Measurements from ENCODE around the gene LY6G6D.

LY6G6D gene

DNA sequence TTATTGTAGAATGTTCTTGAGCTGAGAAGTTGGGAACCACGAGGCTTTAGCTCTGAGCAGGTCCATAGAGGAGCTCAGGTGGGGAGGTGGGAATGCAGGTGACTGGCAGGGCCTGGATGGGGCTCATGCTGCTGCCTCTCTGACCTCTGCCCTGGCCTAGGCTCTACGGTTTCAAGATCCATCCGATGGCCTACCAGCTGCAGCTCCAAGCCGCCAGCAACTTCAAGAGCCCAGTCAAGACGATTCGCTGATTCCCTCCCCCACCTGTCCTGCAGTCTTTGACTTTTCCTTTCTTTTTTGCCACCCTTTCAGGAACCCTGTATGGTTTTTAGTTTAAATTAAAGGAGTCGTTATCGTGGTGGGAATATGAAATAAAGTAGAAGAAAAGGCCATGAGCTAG is 45.5 kb upstream of the LY6G6D start, which contains the start of gene LY6G5B:
TSS of gene LY6G5B (plus strand) at position 301 of the 400 bp plus-strand sequence. CDS start 975 bp downstream, outside the sequence.
- Histone ChIP-seq H3K4me3 (ENCODE audit: low read length) (no peak within 1 kb of the TSS), H3K27me3 (ENCODE audit: low read depth, low read length) (no peaks in the 10 kb centered on the region), H4K20me1 (ENCODE audit: insufficient read depth, low read length) (no peaks in the 10 kb centered on the region), H3K36me3 (replicated peaks; ENCODE audit: low read depth, low read length) (peaks cover 25% of the 10 kb centered on the region), H3K4me2 (ENCODE audit: low read length) (no peak within 1 kb of the TSS), H3K9ac (ENCODE audit: low read length) (no peak within 1 kb of the TSS), H3K79me2 (ENCODE audit: low read length) (peaks cover 27% of the 10 kb centered on the region), H3K4me1 (ENCODE audit: low read length) (peaks cover 5% of the 10 kb centered on the region), H3K9me3 (ENCODE audit: insufficient read depth, low read length) (peaks cover 3% of the 10 kb centered on the region; the same call in 1 of the 2 replicates), H2AFZ (ENCODE audit: low read depth, low read length) (no peak within 1 kb of the TSS), H3K27ac (ENCODE audit: low read length) (no peak within 1 kb of the TSS)
- TF ChIP-seq EZH2phosphoT487 (IDR thresholded peaks at IDR 0.05; ENCODE audit: low read depth), result no peak
- TF ChIP-seq, protein P1, sequence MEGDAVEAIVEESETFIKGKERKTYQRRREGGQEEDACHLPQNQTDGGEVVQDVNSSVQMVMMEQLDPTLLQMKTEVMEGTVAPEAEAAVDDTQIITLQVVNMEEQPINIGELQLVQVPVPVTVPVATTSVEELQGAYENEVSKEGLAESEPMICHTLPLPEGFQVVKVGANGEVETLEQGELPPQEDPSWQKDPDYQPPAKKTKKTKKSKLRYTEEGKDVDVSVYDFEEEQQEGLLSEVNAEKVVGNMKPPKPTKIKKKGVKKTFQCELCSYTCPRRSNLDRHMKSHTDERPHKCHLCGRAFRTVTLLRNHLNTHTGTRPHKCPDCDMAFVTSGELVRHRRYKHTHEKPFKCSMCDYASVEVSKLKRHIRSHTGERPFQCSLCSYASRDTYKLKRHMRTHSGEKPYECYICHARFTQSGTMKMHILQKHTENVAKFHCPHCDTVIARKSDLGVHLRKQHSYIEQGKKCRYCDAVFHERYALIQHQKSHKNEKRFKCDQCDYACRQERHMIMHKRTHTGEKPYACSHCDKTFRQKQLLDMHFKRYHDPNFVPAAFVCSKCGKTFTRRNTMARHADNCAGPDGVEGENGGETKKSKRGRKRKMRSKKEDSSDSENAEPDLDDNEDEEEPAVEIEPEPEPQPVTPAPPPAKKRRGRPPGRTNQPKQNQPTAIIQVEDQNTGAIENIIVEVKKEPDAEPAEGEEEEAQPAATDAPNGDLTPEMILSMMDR (IDR thresholded peaks at IDR 0.05; ENCODE audit: low read depth, low read length), result no peak

DNA sequence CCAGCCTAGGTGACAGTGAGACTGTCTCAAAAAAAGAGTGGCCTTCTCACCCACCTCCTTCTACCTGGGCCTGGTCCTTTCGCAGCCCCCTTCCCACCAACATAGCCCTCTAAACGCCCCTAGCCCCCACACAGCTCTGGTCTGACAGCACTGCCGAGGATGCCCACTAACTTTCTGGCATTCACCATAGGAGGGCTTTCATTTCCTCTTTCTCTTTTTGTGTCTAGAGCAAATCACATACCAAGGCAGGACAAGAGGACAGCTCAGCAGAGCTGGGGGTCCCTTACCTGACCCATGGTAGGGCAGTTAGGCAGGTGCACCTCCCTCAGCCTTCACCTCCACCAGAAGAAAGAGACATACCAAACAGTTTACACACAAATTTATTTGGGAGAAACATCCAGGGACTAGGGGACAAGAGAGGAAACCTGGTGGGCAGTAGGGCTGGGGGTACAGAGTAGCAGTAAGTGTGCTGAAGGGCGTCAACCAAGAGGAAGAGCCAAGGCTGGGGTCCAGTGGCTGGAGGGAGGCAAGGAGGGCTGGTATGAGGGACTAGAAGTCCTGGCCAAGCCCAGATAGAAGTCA is 38.7 kb upstream of the LY6G6D start:
- Histone ChIP-seq H3K79me2 (ENCODE audit: low read length) (no peaks in the 10 kb centered on the region), H3K4me3 (ENCODE audit: low read length) (no peak overlapping the region), H3K27ac (ENCODE audit: low read length) (no peak overlapping the region), H3K36me3 (replicated peaks; ENCODE audit: low read depth, low read length) (peaks cover 4% of the 10 kb centered on the region), H3K27me3 (ENCODE audit: low read depth, low read length) (no peaks in the 10 kb centered on the region), H3K4me2 (ENCODE audit: low read length) (peak overlapping the region; percentile 37), H3K4me1 (ENCODE audit: low read length) (peaks cover 17% of the 10 kb centered on the region), H3K9me3 (ENCODE audit: insufficient read depth, low read length) (no peaks in the 10 kb centered on the region), H4K20me1 (ENCODE audit: insufficient read depth, low read length) (no peaks in the 10 kb centered on the region), H3K9ac (ENCODE audit: low read length) (no peak overlapping the region), H2AFZ (ENCODE audit: low read depth, low read length) (no peak overlapping the region)
- TF ChIP-seq, protein P1 (IDR thresholded peaks at IDR 0.05; ENCODE audit: low read depth, low read length), result no peak
- no peak for TF ChIP-seq EZH2phosphoT487 (IDR thresholded peaks at IDR 0.05; ENCODE audit: low read depth)

DNA sequence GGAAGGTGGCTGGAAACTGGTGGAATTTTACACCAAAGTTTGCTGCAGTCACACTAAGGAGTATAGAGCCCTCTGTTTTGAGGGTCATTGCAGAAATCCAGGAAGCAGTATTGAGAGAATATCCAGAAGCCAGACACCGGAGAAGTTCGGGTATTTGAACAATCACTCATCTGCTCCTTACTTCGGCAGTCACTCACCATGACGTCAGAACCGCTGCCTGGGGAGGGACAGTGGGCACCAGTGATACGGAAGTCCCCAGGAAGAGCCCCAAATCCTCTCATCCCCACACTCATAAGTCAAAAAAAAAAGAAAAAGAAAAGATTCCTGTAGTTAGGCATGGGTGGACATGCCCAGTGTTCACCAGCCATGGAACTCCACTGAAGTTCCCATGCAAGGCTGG is 38.2 kb upstream of the LY6G6D start:
- Histone ChIP-seq H3K27ac (ENCODE audit: low read length) (no peak overlapping the region), H3K79me2 (ENCODE audit: low read length) (no peaks in the 10 kb centered on the region), H2AFZ (ENCODE audit: low read depth, low read length) (no peak overlapping the region), H3K4me3 (ENCODE audit: low read length) (no peak overlapping the region), H3K27me3 (ENCODE audit: low read depth, low read length) (no peaks in the 10 kb centered on the region), H3K4me2 (ENCODE audit: low read length) (peak overlapping the region; percentile 37), H3K4me1 (ENCODE audit: low read length) (peaks cover 17% of the 10 kb centered on the region), H3K36me3 (replicated peaks; ENCODE audit: low read depth, low read length) (peaks cover 3% of the 10 kb centered on the region), H3K9me3 (ENCODE audit: insufficient read depth, low read length) (no peaks in the 10 kb centered on the region), H4K20me1 (ENCODE audit: insufficient read depth, low read length) (no peaks in the 10 kb centered on the region), H3K9ac (ENCODE audit: low read length) (no peak overlapping the region)
- TF ChIP-seq EZH2phosphoT487 (IDR thresholded peaks at IDR 0.05; ENCODE audit: low read depth), result no peak
- TF ChIP-seq, protein P1 (IDR thresholded peaks at IDR 0.05; ENCODE audit: low read depth, low read length), result no peak

DNA sequence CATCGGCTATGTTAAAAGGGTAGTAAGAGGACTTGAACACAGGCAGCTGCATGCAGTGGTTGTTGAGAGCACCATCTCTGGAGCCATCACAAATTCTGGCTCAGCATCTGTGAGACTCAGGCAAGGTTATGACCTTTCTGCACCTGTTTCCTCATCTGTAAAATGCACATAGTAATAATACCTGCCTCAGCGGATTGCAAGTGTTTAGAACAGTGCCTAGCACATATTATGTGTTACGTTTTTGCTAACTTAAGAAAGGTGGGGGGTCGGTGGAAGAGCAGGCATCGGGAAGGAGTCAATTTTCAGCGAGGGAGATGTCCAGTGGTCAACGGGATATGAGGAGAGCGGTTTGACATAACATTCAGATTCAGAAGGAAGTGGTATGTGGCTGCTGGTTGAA is 37.2 kb upstream of the LY6G6D start:
- H3K4me1 ChIP-seq (ENCODE audit: low read length), result peaks cover 17% of the 10 kb centered on the region
- no peaks in the 10 kb centered on the region for H4K20me1 ChIP-seq (ENCODE audit: insufficient read depth, low read length)
- no peaks in the 10 kb centered on the region for H3K27me3 ChIP-seq (ENCODE audit: low read depth, low read length)
- H3K4me2 ChIP-seq (ENCODE audit: low read length), result no peak overlapping the region
- no peak overlapping the region for H3K9ac ChIP-seq (ENCODE audit: low read length)
- TF ChIP-seq, protein P1 (IDR thresholded peaks at IDR 0.05; ENCODE audit: low read depth, low read length), result no peak
- no peak for TF ChIP-seq EZH2phosphoT487 (IDR thresholded peaks at IDR 0.05; ENCODE audit: low read depth)
- H3K27ac ChIP-seq (ENCODE audit: low read length), result no peak overlapping the region
- H3K36me3 ChIP-seq (replicated peaks; ENCODE audit: low read depth, low read length), result no peaks in the 10 kb centered on the region
- no peaks in the 10 kb centered on the region for H3K79me2 ChIP-seq (ENCODE audit: low read length)
- H3K4me3 ChIP-seq (ENCODE audit: low read length), result no peak overlapping the region
- H2AFZ ChIP-seq (ENCODE audit: low read depth, low read length), result no peak overlapping the region
- H3K9me3 ChIP-seq (ENCODE audit: insufficient read depth, low read length), result no peaks in the 10 kb centered on the region

Measured in OCI-LY3 (cell line).